GM23338 (cell line): Measurements from ENCODE around the gene PGC. TPM values are rescaled to one million over a fixed set of nuclear protein-coding genes. Genes with fewer than 3 reads are reported as not detected.

Source experiments
- ATAC-seq: fragments of 200-7000 bp; cut with Tn5 transposase; 3 replicates; pipeline ENCODE4 v1.9.1; 2020
- DNase-seq: peaks from one replicate; pipeline ENCODE4 v3.0.0-alpha.2; 2015; ENCODE audit warnings: low spot score
- H2AFZ ChIP-seq: fragments of 200-600 bp; sonication (generic); 2 replicates; pipeline ENCODE4 v1.8.0; 2016; ENCODE audit warnings: antibody characterized with exemption, mild to moderate bottlenecking, moderate library complexity
- H3F3A ChIP-seq: fragments of 200-600 bp; sonication (generic); replicated peaks from 2 replicates; pipeline ENCODE4 v1.8.0; 2017; ENCODE audit warnings: antibody characterized with exemption, mixed run types, low read depth
- H3K27ac ChIP-seq: fragments of 200-600 bp; sonication (generic); 2 replicates; pipeline ENCODE4 v1.6.1; 2016; ENCODE audit warnings: low read depth
- H3K27me3 ChIP-seq: fragments of 200-600 bp; sonication (generic); 2 replicates; pipeline ENCODE4 v1.8.0; 2016; ENCODE audit warnings: mild to moderate bottlenecking, mixed run types, moderate library complexity; ENCODE audit not compliant: insufficient read depth
- H3K36me3 ChIP-seq: fragments of 200-600 bp; sonication (generic); 2 replicates; pipeline ENCODE4 v1.8.0; 2016; ENCODE audit warnings: mild to moderate bottlenecking; ENCODE audit not compliant: insufficient read depth
- H3K4me1 ChIP-seq: fragments of 200-600 bp; sonication (generic); 2 replicates; pipeline ENCODE4 v1.8.0; 2016; ENCODE audit warnings: mild to moderate bottlenecking, moderate library complexity; ENCODE audit not compliant: insufficient read depth
- H3K4me2 ChIP-seq: fragments of 200-600 bp; sonication (generic); 2 replicates; pipeline ENCODE4 v1.7.1; 2017; ENCODE audit warnings: mixed run types
- H3K4me3 ChIP-seq: fragments of 200-600 bp; sonication (generic); 2 replicates; pipeline ENCODE4 v1.6.1; 2016; ENCODE audit warnings: mixed run types
- H3K79me2 ChIP-seq: fragments of 200-600 bp; sonication (generic); replicated peaks from 2 replicates; pipeline ENCODE4 v1.8.0; 2017; ENCODE audit warnings: mild to moderate bottlenecking; ENCODE audit not compliant: insufficient read depth
- H3K9me2 ChIP-seq: fragments of 200-600 bp; sonication (generic); 2 replicates; pipeline ENCODE4 v1.8.0; 2017; ENCODE audit not compliant: insufficient read depth
- H4K20me1 ChIP-seq: fragments of 200-600 bp; sonication (generic); replicated peaks from 2 replicates; pipeline ENCODE4 v1.8.0; 2017; ENCODE audit warnings: mild to moderate bottlenecking; ENCODE audit not compliant: insufficient read depth
- H3K27ac Mint-ChIP-seq: 2 replicates; pipeline ENCODE4 v1.8.0; 2020; ENCODE audit warnings: inconsistent platforms, mild to moderate bottlenecking, moderate library complexity, mixed read lengths
- H3K27me3 Mint-ChIP-seq: 3 replicates; pipeline ENCODE4 v1.8.0; 2022; ENCODE audit warnings: low read depth, mild to moderate bottlenecking, moderate library complexity, mixed read lengths, inconsistent platforms; ENCODE audit not compliant: insufficient read depth, poor library complexity
- H3K36me3 Mint-ChIP-seq: 3 replicates; pipeline ENCODE4 v1.8.0; 2021; ENCODE audit warnings: low read depth, mild to moderate bottlenecking, inconsistent platforms, moderate library complexity, mixed read lengths
- H3K4me1 Mint-ChIP-seq: 3 replicates; pipeline ENCODE4 v1.8.0; 2020; ENCODE audit warnings: mild to moderate bottlenecking, inconsistent platforms, mixed read lengths
- H3K4me3 Mint-ChIP-seq: 3 replicates; pipeline ENCODE4 v1.8.0; 2021; ENCODE audit warnings: moderate library complexity, mild to moderate bottlenecking, inconsistent platforms, mixed read lengths
- H3K9me3 Mint-ChIP-seq: 3 replicates; pipeline ENCODE4 v1.8.0; 2020; ENCODE audit warnings: moderate library complexity, mild to moderate bottlenecking, inconsistent platforms, mixed read lengths
- EZH2 ChIP-seq: fragments of 200-600 bp; sonication (generic); IDR thresholded peaks from one replicate; pipeline ENCODE4 v1.8.0; 2017; ENCODE audit warnings: antibody characterized with exemption, mild to moderate bottlenecking, low read depth; ENCODE audit not compliant: unreplicated experiment
- JUNB ChIP-seq: IDR thresholded peaks from one replicate; pipeline ENCODE4 v1.6.1; 2016; ENCODE audit warnings: antibody characterized with exemption; ENCODE audit not compliant: unreplicated experiment
- NANOG ChIP-seq: IDR thresholded peaks from 2 replicates; pipeline ENCODE4 v1.6.1; 2016; ENCODE audit warnings: antibody characterized with exemption, borderline replicate concordance
- STAT1 ChIP-seq: IDR thresholded peaks from one replicate; pipeline ENCODE4 v1.6.1; 2016; ENCODE audit warnings: antibody characterized with exemption; ENCODE audit not compliant: unreplicated experiment
- polyA plus RNA-seq: library from polyadenylated mRNA; unstranded; fragments of >200 nt; fragmentation: Nextera tagmentation; extraction: Ambion mirVana; gene quantifications from 2 replicates; pipeline ENCODE4 v1.2.1, GENCODE V29; 2016
- total RNA-seq: library from RNA; depleted of rRNA; stranded (reverse); fragments of >200 nt; shearing (Covaris generic); gene quantifications from 2 replicates; pipeline ENCODE4 v1.2.3, GENCODE V29; 2014
- TF ChIP-seq, protein P1 (sequence below), 2 experiments: fragments of 200-600 bp in 1 of 2; sonication (generic) in 1 of 2; conservative IDR thresholded peaks; 2 replicates each; pipeline versions ENCODE4 v1.5.1 to v1.6.1; 2016 to 2017; ENCODE audit warnings: antibody characterized with exemption in 2 of 2, low read depth in 2 of 2, mild to moderate bottlenecking in 2 of 2, moderate library complexity in 1 of 2
- TF ChIP-seq, protein P2 (sequence below): IDR thresholded peaks from one replicate; pipeline ENCODE4 v1.6.1; 2018; ENCODE audit warnings: antibody characterized with exemption; ENCODE audit not compliant: unreplicated experiment
- TF ChIP-seq, protein P3 (sequence below): fragments of 250-450 bp; sonication (Bioruptor Pico); IDR thresholded peaks from 2 replicates; pipeline ENCODE4 v1.5.0; 2020; ENCODE audit warnings: mild to moderate bottlenecking, moderate library complexity

PGC gene
- total and polyA plus RNA-seq, 2 experiments from 2014 or later, result not detected

DNA sequence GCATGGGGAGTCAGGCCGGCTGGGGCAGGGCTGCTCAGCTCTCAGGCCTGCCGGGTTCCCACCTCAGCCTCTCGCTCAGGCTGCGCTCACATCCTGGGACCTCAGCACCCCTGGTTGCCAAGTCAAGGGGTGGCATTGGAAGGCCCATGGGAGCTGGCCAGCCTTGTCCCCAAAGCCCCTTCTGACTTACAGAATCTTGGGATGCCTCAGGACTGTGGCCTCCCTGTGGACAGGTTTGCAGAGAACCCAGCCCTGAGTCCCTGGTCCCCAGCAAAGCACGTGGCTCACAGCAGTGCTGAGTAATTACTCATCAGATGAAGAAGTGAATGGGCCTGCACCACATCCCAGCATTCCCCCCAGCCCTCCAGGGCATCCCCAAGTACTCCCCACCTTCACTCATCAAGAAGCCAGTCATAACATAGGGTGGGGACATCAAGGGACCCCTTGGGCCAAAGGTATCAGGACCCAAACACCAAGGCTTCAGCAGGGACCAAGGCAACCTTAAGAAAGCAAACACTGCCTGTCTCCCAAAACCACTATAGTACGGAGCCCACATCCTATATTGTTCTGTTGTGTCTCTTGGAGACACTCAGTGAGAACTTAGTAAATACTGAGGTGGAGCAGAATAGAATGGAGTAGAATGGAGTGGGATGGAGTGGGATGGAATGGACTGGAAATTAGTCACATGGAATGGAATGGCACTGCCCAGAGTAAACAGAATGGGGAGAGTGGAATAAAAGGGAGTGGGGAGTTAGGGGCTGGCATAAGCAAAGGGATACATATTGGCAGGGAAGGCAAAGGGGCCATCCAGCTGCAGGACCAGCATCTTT is 3.6 kb downstream of the PGC start:
- H3K4me1 ChIP-seq, result no peaks in the 10 kb centered on the region; the same call in 1 of the 2 replicates
- H3K9me2 ChIP-seq, result no peaks in the 10 kb centered on the region
- H3K27me3 ChIP-seq, result no peaks in the 10 kb centered on the region
- no peak overlapping the region for H3K4me2 ChIP-seq
- H3K27ac Mint-ChIP-seq, result no peak overlapping the region
- H3K36me3 Mint-ChIP-seq, result no peaks in the 10 kb centered on the region
- no peak overlapping the region for H3K4me3 Mint-ChIP-seq
- H3K27me3 Mint-ChIP-seq, result peaks cover 2% of the 10 kb centered on the region
- no peak overlapping the region for H2AFZ ChIP-seq
- H3K9me3 Mint-ChIP-seq, result no peaks in the 10 kb centered on the region
- no peak for ATAC-seq
- H3K79me2 ChIP-seq, result no peaks in the 10 kb centered on the region
- no peaks in the 10 kb centered on the region for H4K20me1 ChIP-seq
- H3K36me3 ChIP-seq, result no peaks in the 10 kb centered on the region
- no peak overlapping the region for H3K27ac ChIP-seq
- H3K4me3 ChIP-seq, result no peak overlapping the region
- TF ChIP-seq EZH2, result no peak
- peaks cover 4% of the 10 kb centered on the region; the same call in 2 of the 3 replicates for H3K4me1 Mint-ChIP-seq
- no peak for DNase-seq
- no peaks in the 10 kb centered on the region for H3F3A ChIP-seq

DNA sequence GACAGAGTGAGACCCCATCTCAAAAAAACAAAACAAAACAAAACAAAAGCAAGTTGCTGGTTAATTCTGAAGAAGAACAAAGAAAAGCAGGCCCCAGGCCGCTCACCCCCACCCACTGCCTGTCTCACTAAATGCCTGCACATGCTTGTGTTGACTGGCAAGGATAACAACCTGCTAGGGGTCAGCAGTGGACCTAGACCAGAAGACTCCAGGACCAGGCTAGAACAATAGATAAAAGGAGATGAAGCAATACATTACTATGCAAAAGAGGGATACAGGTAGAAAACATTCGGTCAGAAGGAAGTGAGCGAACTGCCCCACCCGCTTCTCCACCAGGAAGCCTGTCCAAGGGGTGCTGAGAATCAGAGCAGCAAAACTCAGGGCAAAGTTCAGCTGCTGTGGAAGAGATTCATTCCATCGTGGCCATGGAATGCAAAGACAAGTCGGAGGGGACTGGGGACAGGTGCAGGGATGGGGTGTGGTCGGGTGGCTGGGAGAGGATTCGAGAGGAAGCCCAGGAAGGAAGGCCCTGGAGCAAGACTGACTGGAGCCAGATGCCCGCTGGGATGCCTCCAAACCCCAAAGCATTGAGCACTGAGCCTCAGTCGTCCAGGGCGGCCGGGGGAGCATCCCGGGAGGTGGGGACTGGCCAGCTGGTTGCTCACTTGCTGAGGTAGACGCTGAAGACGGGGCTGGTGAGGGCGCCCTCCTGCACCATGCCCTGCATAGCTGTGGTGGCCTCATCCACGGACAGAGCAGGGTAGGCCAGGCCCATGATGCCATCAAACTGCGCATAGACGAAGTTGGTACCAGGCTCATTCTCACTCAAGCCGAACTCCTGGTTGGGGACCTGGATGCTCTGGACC is 5.3 kb downstream of the PGC start:
- DNase-seq (no peak), ATAC-seq (no peak)
- no peaks in the 10 kb centered on the region for H3K9me3 Mint-ChIP-seq
- Histone ChIP-seq H4K20me1 (no peaks in the 10 kb centered on the region), H3K4me2 (no peak overlapping the region), H3K27ac (no peak overlapping the region), H3K79me2 (no peaks in the 10 kb centered on the region), H3K36me3 (no peaks in the 10 kb centered on the region), H3F3A (no peaks in the 10 kb centered on the region), H3K27me3 (no peaks in the 10 kb centered on the region), H3K4me3 (no peak overlapping the region), H3K9me2 (no peaks in the 10 kb centered on the region), H3K4me1 (no peaks in the 10 kb centered on the region; the same call in 1 of the 2 replicates), H2AFZ (no peak overlapping the region; the same call in 1 of the 2 replicates)
- no peaks in the 10 kb centered on the region for H3K27me3 Mint-ChIP-seq
- H3K4me1 Mint-ChIP-seq, result peaks cover 4% of the 10 kb centered on the region; the same call in 2 of the 3 replicates
- H3K36me3 Mint-ChIP-seq, result no peaks in the 10 kb centered on the region
- H3K27ac Mint-ChIP-seq, result no peak overlapping the region
- no peak overlapping the region for H3K4me3 Mint-ChIP-seq
- TF ChIP-seq JUNB (no peak), NANOG (no peak), STAT1 (no peak)
- TF ChIP-seq, protein P1, sequence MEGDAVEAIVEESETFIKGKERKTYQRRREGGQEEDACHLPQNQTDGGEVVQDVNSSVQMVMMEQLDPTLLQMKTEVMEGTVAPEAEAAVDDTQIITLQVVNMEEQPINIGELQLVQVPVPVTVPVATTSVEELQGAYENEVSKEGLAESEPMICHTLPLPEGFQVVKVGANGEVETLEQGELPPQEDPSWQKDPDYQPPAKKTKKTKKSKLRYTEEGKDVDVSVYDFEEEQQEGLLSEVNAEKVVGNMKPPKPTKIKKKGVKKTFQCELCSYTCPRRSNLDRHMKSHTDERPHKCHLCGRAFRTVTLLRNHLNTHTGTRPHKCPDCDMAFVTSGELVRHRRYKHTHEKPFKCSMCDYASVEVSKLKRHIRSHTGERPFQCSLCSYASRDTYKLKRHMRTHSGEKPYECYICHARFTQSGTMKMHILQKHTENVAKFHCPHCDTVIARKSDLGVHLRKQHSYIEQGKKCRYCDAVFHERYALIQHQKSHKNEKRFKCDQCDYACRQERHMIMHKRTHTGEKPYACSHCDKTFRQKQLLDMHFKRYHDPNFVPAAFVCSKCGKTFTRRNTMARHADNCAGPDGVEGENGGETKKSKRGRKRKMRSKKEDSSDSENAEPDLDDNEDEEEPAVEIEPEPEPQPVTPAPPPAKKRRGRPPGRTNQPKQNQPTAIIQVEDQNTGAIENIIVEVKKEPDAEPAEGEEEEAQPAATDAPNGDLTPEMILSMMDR (conservative IDR thresholded peaks at IDR 0.05; ENCODE audit: low read depth in 2 of 2), result no peak
- TF ChIP-seq, protein P2, sequence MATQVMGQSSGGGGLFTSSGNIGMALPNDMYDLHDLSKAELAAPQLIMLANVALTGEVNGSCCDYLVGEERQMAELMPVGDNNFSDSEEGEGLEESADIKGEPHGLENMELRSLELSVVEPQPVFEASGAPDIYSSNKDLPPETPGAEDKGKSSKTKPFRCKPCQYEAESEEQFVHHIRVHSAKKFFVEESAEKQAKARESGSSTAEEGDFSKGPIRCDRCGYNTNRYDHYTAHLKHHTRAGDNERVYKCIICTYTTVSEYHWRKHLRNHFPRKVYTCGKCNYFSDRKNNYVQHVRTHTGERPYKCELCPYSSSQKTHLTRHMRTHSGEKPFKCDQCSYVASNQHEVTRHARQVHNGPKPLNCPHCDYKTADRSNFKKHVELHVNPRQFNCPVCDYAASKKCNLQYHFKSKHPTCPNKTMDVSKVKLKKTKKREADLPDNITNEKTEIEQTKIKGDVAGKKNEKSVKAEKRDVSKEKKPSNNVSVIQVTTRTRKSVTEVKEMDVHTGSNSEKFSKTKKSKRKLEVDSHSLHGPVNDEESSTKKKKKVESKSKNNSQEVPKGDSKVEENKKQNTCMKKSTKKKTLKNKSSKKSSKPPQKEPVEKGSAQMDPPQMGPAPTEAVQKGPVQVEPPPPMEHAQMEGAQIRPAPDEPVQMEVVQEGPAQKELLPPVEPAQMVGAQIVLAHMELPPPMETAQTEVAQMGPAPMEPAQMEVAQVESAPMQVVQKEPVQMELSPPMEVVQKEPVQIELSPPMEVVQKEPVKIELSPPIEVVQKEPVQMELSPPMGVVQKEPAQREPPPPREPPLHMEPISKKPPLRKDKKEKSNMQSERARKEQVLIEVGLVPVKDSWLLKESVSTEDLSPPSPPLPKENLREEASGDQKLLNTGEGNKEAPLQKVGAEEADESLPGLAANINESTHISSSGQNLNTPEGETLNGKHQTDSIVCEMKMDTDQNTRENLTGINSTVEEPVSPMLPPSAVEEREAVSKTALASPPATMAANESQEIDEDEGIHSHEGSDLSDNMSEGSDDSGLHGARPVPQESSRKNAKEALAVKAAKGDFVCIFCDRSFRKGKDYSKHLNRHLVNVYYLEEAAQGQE, result no peak
- TF ChIP-seq, protein P3, sequence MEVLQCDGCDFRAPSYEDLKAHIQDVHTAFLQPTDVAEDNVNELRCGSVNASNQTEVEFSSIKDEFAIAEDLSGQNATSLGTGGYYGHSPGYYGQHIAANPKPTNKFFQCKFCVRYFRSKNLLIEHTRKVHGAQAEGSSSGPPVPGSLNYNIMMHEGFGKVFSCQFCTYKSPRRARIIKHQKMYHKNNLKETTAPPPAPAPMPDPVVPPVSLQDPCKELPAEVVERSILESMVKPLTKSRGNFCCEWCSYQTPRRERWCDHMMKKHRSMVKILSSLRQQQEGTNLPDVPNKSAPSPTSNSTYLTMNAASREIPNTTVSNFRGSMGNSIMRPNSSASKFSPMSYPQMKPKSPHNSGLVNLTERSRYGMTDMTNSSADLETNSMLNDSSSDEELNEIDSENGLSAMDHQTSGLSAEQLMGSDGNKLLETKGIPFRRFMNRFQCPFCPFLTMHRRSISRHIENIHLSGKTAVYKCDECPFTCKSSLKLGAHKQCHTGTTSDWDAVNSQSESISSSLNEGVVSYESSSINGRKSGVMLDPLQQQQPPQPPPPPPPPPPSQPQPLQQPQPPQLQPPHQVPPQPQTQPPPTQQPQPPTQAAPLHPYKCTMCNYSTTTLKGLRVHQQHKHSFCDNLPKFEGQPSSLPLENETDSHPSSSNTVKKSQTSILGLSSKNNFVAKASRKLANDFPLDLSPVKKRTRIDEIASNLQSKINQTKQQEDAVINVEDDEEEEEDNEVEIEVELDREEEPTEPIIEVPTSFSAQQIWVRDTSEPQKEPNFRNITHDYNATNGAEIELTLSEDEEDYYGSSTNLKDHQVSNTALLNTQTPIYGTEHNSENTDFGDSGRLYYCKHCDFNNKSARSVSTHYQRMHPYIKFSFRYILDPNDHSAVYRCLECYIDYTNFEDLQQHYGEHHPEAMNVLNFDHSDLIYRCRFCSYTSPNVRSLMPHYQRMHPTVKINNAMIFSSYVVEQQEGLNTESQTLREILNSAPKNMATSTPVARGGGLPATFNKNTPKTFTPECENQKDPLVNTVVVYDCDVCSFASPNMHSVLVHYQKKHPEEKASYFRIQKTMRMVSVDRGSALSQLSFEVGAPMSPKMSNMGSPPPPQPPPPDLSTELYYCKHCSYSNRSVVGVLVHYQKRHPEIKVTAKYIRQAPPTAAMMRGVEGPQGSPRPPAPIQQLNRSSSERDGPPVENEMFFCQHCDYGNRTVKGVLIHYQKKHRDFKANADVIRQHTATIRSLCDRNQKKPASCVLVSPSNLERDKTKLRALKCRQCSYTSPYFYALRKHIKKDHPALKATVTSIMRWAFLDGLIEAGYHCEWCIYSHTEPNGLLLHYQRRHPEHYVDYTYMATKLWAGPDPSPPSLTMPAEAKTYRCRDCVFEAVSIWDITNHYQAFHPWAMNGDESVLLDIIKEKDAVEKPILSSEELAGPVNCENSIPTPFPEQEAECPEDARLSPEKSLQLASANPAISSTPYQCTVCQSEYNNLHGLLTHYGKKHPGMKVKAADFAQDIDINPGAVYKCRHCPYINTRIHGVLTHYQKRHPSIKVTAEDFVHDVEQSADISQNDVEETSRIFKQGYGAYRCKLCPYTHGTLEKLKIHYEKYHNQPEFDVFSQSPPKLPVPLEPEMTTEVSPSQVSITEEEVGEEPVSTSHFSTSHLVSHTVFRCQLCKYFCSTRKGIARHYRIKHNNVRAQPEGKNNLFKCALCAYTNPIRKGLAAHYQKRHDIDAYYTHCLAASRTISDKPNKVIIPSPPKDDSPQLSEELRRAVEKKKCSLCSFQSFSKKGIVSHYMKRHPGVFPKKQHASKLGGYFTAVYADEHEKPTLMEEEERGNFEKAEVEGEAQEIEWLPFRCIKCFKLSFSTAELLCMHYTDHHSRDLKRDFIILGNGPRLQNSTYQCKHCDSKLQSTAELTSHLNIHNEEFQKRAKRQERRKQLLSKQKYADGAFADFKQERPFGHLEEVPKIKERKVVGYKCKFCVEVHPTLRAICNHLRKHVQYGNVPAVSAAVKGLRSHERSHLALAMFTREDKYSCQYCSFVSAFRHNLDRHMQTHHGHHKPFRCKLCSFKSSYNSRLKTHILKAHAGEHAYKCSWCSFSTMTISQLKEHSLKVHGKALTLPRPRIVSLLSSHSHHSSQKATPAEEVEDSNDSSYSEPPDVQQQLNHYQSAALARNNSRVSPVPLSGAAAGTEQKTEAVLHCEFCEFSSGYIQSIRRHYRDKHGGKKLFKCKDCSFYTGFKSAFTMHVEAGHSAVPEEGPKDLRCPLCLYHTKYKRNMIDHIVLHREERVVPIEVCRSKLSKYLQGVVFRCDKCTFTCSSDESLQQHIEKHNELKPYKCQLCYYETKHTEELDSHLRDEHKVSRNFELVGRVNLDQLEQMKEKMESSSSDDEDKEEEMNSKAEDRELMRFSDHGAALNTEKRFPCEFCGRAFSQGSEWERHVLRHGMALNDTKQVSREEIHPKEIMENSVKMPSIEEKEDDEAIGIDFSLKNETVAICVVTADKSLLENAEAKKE (CRISPR knock-in tag), result no peak
